Measurements from ENCODE around the gene TUBA4B.
"Not testable (repeated sequence)": the region's sequence is repeated elsewhere in the genome, so short reads cannot be mapped to it uniquely, and the experiment has no call there.

Gene TUBA4B

DNA sequence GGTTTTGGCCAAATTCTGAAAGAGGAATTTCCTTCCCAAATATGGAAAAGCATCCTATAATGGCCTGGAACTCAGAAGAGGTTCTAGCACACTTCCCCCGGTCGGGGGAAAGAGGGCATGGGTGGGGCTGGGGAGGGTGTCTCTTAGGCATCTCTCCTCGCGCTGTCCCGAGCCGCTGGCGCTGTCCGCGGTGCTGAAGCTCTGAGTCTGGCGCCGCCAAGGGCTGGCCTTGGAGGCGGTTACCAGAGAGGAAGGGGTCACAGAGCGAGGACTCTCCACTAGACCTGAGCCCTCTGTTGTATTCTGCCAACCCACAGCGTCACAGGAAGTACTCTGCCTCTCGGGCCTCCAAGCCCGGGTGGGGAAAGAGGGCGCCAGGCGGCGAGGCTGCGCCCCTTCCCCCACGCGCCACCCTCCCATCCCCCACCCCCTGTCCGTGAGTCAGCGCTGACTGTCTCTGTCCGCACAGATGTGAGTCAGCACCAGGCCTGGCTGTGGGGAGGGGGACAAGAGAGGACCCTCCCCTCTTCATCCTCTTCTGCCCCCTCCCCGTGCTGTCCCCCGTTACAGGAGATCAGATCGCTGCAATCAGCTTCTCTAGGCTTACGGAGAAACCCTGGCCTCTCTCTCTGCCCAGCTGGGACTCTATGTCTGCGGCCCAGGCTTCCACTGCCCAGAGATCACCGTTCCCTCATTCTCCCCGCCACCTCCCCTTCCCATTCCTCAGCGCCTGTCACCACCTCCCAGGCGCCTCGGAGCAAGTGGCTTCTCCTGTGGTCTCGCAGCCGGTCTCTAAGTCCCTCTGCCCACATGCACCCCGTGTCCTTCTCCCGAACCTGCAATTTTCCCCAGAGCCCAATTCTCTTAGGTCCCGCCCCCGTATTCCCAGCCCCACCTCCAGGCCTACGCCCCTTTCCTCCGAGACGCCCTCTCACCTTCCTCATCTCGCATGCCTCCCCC is 55.4 kb downstream of the TUBA4B start:
- DNase-seq (ENCODE audit: low read depth), result peak; percentile 46
- TF ChIP-seq, protein P1, sequence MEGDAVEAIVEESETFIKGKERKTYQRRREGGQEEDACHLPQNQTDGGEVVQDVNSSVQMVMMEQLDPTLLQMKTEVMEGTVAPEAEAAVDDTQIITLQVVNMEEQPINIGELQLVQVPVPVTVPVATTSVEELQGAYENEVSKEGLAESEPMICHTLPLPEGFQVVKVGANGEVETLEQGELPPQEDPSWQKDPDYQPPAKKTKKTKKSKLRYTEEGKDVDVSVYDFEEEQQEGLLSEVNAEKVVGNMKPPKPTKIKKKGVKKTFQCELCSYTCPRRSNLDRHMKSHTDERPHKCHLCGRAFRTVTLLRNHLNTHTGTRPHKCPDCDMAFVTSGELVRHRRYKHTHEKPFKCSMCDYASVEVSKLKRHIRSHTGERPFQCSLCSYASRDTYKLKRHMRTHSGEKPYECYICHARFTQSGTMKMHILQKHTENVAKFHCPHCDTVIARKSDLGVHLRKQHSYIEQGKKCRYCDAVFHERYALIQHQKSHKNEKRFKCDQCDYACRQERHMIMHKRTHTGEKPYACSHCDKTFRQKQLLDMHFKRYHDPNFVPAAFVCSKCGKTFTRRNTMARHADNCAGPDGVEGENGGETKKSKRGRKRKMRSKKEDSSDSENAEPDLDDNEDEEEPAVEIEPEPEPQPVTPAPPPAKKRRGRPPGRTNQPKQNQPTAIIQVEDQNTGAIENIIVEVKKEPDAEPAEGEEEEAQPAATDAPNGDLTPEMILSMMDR (IDR thresholded peaks at IDR 0.05; ENCODE audit: insufficient read depth, low read depth, low read length, missing control alignments), result no peak
- H3K4me3 ChIP-seq (ENCODE audit: low read depth, low read length), result no peak overlapping the region

DNA sequence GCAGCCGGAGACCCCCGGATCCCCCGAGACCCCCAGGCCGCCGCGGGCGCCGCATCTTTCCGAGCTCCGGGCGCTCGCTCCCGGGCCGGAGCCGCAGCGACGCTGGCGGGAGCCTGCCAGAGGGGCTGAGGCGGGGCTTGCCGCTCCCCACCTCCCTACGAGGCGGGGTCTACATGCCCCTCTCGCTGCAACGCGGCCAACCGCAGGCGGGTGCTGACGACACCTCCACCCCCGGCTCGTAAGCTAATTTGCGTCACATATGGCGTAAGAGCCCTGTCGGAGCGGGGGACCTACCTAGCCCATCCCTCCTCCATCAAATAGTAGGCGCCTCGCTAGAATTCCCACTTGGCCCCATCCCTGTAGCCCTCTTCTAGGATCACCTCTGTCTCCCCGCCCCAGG is 56.2 kb downstream of the TUBA4B start, which contains the start of gene PTPRN:
TSS of gene PTPRN (minus strand) at position 124 of the 400 bp plus-strand sequence. CDS start at position 55, 69 bp downstream.
- TF ChIP-seq, protein P1 (IDR thresholded peaks at IDR 0.05; ENCODE audit: insufficient read depth, low read depth, low read length, missing control alignments), result no peak
- DNase-seq (ENCODE audit: low read depth), result no peak
- H3K4me3 ChIP-seq (ENCODE audit: low read depth, low read length), result no peak within 1 kb of the TSS

DNA sequence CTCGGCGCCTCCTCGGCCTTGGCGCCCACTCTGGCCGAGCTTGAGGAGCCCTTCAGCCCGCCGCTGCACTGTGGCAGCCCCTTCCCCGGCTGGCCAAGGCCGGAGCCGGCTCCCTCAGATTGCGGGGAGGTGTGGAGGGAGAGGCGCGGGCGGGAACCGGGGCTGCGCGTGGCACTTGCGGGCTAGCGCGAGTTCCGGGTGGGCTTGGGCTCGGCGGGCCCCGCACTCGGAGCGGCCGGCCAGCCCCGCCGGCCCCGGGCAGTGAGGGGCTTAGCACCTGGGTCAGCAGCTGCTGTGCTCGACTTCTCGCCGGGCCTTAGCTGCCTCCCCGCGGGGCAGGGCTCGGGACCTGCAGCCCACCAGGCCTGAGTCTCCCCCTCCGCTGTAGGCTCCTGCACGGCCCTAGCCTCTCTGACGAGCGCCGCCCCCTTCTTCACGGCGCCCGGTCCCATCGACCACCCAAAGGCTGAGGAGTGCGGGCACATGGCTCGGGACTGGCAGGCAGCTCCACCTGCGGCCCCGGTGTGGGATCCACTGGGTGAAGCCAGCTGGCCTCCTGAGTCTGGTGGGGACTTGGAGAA is 59.7 kb downstream of the TUBA4B start:
- H3K4me3 ChIP-seq (ENCODE audit: low read depth, low read length); DNase-seq (ENCODE audit: low read depth): not testable (repeated sequence)

DNA sequence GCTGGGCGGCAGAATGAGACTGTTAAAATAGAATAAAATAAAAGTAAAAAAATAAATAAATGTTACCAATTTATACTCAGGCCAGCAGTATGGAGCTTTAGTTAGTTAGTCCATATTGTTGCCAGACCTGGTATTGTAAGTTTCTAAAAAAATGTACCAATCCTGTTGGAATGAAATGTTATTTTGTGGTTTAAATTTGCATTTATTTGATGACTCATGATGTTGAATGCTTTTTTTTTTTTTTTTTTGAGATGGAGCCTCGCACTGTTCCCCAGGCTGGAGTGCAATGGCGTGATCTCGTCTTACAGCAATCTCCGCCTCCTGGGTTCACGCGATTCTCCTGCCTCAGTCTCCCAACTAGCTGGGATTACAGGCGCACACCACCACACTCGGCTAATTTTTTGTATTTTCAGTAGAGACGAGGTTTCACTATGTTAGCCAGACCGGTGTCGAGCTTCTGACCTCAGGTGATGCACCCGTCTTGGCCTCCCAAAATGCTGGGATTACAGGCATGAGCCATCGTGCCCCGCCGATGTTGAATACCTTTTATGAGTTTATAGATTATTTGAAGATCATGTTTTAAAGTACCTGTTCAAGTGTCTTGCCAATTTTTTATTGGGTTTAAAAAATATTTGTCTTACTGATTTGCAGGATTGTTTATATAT is 61.9 kb downstream of the TUBA4B start:
- H3K4me3 ChIP-seq (ENCODE audit: low read depth, low read length), result no peak overlapping the region
- TF ChIP-seq, protein P1 (IDR thresholded peaks at IDR 0.05; ENCODE audit: insufficient read depth, low read depth, low read length, missing control alignments), result no peak
- no peak for DNase-seq (ENCODE audit: low read depth)
